GM12878 (cell line): ENCODE measurements around the gene FEN1. TPM values are rescaled to one million over a fixed set of nuclear protein-coding genes. Genes with fewer than 3 reads are reported as not detected.

Source experiments
- ATAC-seq: fragments of 200-7000 bp; cut with Tn5 transposase; 3 replicates; pipeline ENCODE4 v1.9.1; 2020; ENCODE audit warnings: mild to moderate bottlenecking, moderate library complexity
- BruUV-seq: library from RNA; stranded (reverse); fragments of 400-500 nt; replicated peaks from 2 replicates; lab custom pipeline; 2021; lab: Mats Ljungman, UMichigan
- CTCF ChIA-PET: fragments of 300-600 bp; sonication (Branson Sonifier 250); formaldehyde crosslinking; extraction: SDS; loops from one replicate; lab custom pipeline; 2021; ENCODE audit warnings: inconsistent platforms; lab: Yijun Ruan, JAX
- POLR2A ChIA-PET: fragments of 350-600 bp; formaldehyde crosslinking; extraction: SDS; loops from one replicate; lab custom pipeline; 2021; ENCODE audit warnings: inconsistent platforms; lab: Charles Lee
- RAD21 ChIA-PET: fragments of 300-600 bp; sonication (Branson Sonifier 250); formaldehyde crosslinking; loops from one replicate; lab custom pipeline; 2023; ENCODE audit warnings: antibody characterized with exemption; ENCODE audit not compliant: unreplicated experiment; lab: Charles Lee
- SMC1A ChIA-PET: fragments of 300-600 bp; sonication (Branson Sonifier 250); formaldehyde crosslinking; loops from one replicate; lab custom pipeline; 2023; ENCODE audit not compliant: unreplicated experiment, uncharacterized antibody; lab: Charles Lee
- DNase-seq: peaks from one replicate; pipeline ENCODE4 v3.0.0-alpha.2; 2011; ENCODE audit warnings: low read depth, low spot score
- FAIRE-seq: peaks from 3 replicates; lab custom pipeline; 2011; peaks lifted over from hg19 to GRCh38; lab: Jason Lieb, UNC
- H2AFZ ChIP-seq: 2 replicates; pipeline ENCODE4 v1.6.0; 2011; ENCODE audit warnings: low read depth, low read length, control low read depth; ENCODE audit not compliant: control insufficient read depth
- H3K27ac ChIP-seq: 2 replicates; pipeline ENCODE4 v1.5.1; 2011; ENCODE audit warnings: control low read depth; ENCODE audit not compliant: control insufficient read depth, insufficient read depth
- H3K27me3 ChIP-seq, 2 experiments: replicated peaks in 1 of 2; 2 replicates each; pipeline versions ENCODE4 v1.6.0 to v1.6.1; 2011; ENCODE audit warnings: low read length in 1 of 2; ENCODE audit not compliant: control insufficient read depth in 2 of 2, insufficient read depth in 2 of 2
- H3K36me3 ChIP-seq, 2 experiments: 2 replicates each; pipeline ENCODE4 v1.5.1; 2011; ENCODE audit warnings: low read length in 1 of 2; ENCODE audit not compliant: control insufficient read depth in 2 of 2, insufficient read depth in 2 of 2
- H3K4me1 ChIP-seq: 2 replicates; pipeline ENCODE4 v1.6.1; 2011; ENCODE audit warnings: mild to moderate bottlenecking, low read length, moderate library complexity, mixed read lengths; ENCODE audit not compliant: control insufficient read depth, insufficient read depth
- H3K4me2 ChIP-seq: 2 replicates; pipeline ENCODE4 v1.6.0; 2011; ENCODE audit warnings: control low read depth; ENCODE audit not compliant: control insufficient read depth, insufficient read depth
- H3K4me3 ChIP-seq: fragments of 200-600 bp; sonication (generic); 2 replicates; pipeline ENCODE4 v1.5.1; 2016
- H3K79me2 ChIP-seq: 2 replicates; pipeline ENCODE4 v1.6.0; 2011; ENCODE audit warnings: low read length; ENCODE audit not compliant: control insufficient read depth, insufficient read depth
- H3K9ac ChIP-seq: 2 replicates; pipeline ENCODE4 v1.8.0; 2011; ENCODE audit warnings: low read length, control low read depth, mixed read lengths; ENCODE audit not compliant: control insufficient read depth, insufficient read depth
- H3K9me3 ChIP-seq: replicated peaks from 3 replicates; pipeline ENCODE4 v1.5.1; 2011; ENCODE audit warnings: mild to moderate bottlenecking, low read length; ENCODE audit not compliant: control insufficient read depth, insufficient read depth
- H4K20me1 ChIP-seq: 2 replicates; pipeline ENCODE4 v1.6.0; 2011; ENCODE audit not compliant: control insufficient read depth, insufficient read depth
- BCL11A ChIP-seq: IDR thresholded peaks from 2 replicates; pipeline ENCODE4 v1.6.1; 2011; ENCODE audit warnings: low read depth, low read length
- CHD4 ChIP-seq: fragments of 200-600 bp; sonication (generic); IDR thresholded peaks from 2 replicates; pipeline ENCODE4 v1.6.1; 2016; ENCODE audit warnings: mild to moderate bottlenecking
- FOXK2 ChIP-seq: fragments of 450-650 bp; IDR thresholded peaks from 2 replicates; pipeline ENCODE4 v1.6.1; 2017; ENCODE audit warnings: mild to moderate bottlenecking, moderate library complexity
- FOXM1 ChIP-seq: IDR thresholded peaks from 2 replicates; pipeline ENCODE4 v1.6.1; 2012; ENCODE audit warnings: low read depth, mild to moderate bottlenecking, inconsistent platforms, low read length, moderate library complexity
- IRF5 ChIP-seq: fragments of 450-650 bp; IDR thresholded peaks from 2 replicates; pipeline ENCODE4 v1.6.1; 2017; ENCODE audit warnings: borderline replicate concordance
- JUND ChIP-seq: IDR thresholded peaks from 2 replicates; pipeline ENCODE4 v1.6.1; 2012; ENCODE audit warnings: low read depth, mild to moderate bottlenecking, low read length, improper control_type of control experiment, moderate library complexity
- KLF5 ChIP-seq: fragments of 450-650 bp; IDR thresholded peaks from 2 replicates; pipeline ENCODE4 v1.6.1; 2014; ENCODE audit warnings: mild to moderate bottlenecking; ENCODE audit not compliant: partially characterized antibody
- MEF2A ChIP-seq: IDR thresholded peaks from 2 replicates; pipeline ENCODE4 v1.6.1; 2011; ENCODE audit warnings: low read depth, mild to moderate bottlenecking, low read length, moderate library complexity; ENCODE audit not compliant: insufficient read depth
- NBN ChIP-seq: fragments of 450-650 bp; IDR thresholded peaks from 2 replicates; pipeline ENCODE4 v1.6.1; 2016
- PAX5 ChIP-seq: IDR thresholded peaks from 2 replicates; pipeline ENCODE4 v1.6.1; 2011; ENCODE audit warnings: low read depth, low read length, borderline replicate concordance
- SIN3A ChIP-seq: IDR thresholded peaks from 2 replicates; pipeline ENCODE4 v1.6.1; 2012; ENCODE audit warnings: low read depth, low read length, improper control_type of control experiment
- SMARCA5 ChIP-seq: fragments of 450-650 bp; IDR thresholded peaks from 2 replicates; pipeline ENCODE4 v1.6.1; 2017; ENCODE audit warnings: mild to moderate bottlenecking
- SP1 ChIP-seq: IDR thresholded peaks from one replicate; pipeline ENCODE4 v1.6.1; 2011; ENCODE audit warnings: low read depth, low read length
- SPI1 ChIP-seq: IDR thresholded peaks from 2 replicates; pipeline ENCODE4 v1.6.1; 2011; ENCODE audit warnings: low read depth, mild to moderate bottlenecking, low read length, moderate library complexity, borderline replicate concordance; ENCODE audit not compliant: insufficient read depth
- STAT1 ChIP-seq: fragments of 450-650 bp; conservative IDR thresholded peaks from 2 replicates; pipeline ENCODE4 v1.6.1; 2014; ENCODE audit warnings: antibody characterized with exemption, mild to moderate bottlenecking
- SUZ12 ChIP-seq: fragments of 200-600 bp; sonication (generic); IDR thresholded peaks from one replicate; pipeline ENCODE4 v1.6.1; 2018; ENCODE audit warnings: antibody characterized with exemption, mild to moderate bottlenecking; ENCODE audit not compliant: unreplicated experiment
- ZNF274 ChIP-seq: IDR thresholded peaks from one replicate; pipeline ENCODE4 v1.8.0; 2011; ENCODE audit not compliant: insufficient read length, insufficient read depth
- WGBS: methylation state at CpG from one replicate; pipeline ENCODE4 v1.1.6; 2016; ENCODE audit warnings: low lambda C conversion rate; ENCODE audit not compliant: insufficient replicate concordance, insufficient coverage; ENCODE audit errors: missing lambda C conversion rate; 5-methylcytosine and 5-hydroxymethylcytosine counted together
- in situ Hi-C: fragments of 300-500 bp; cut with MboI; formaldehyde crosslinking; loops from 9 replicates; pipeline ENCODE4 v1.14.3; 2018; ENCODE audit warnings: mixed read lengths
- intact Hi-C: fragments of 100-400 bp; cut with micrococcal nuclease; formaldehyde crosslinking; loops from one replicate; pipeline ENCODE4 v1.14.2; 2022; ENCODE audit not compliant: unreplicated experiment
- polyA plus RNA-seq, 11 experiments: library from polyadenylated mRNA; depleted of rRNA in 4 of 11; unstranded in 6 of 11; stranded (reverse) in 5 of 11; fragments of >200 nt; fragmentation: Nextera tagmentation in 4 of 11; fragmentation: Illumina TruSeq in 1 of 11; extraction: Ambion mirVana in 4 of 11; extraction: Trizol in 1 of 11; gene quantifications; 1 replicate in 1 of 11; 2 replicates in 10 of 11; pipeline versions ENCODE4 v1.2.1 to v1.2.3, GENCODE V29; 2011 to 2016; ENCODE audit warnings: inconsistent platforms in 2 of 11, missing spikeins in 2 of 11, low read depth in 1 of 11
- total RNA-seq, 4 experiments: library from RNA; depleted of rRNA in 3 of 4; stranded (reverse); fragments of >200 nt in 3 of 4; fragmentation: Illumina TruSeq in 1 of 4; extraction: Trizol in 1 of 4; gene quantifications; 2 replicates each; pipeline versions ENCODE4 v1.2.1 to v1.2.3, GENCODE V29; 2013 to 2021
- TF ChIP-seq, protein P1 (sequence below): IDR thresholded peaks from 2 replicates; pipeline ENCODE4 v1.6.1; 2011; ENCODE audit warnings: borderline replicate concordance, low read depth, mild to moderate bottlenecking, moderate library complexity, mixed read lengths, low read length; ENCODE audit not compliant: insufficient read depth; ENCODE audit errors: extremely low read length
- TF ChIP-seq, protein P2 (sequence below): IDR thresholded peaks from 2 replicates; pipeline ENCODE4 v1.6.1; 2011; ENCODE audit warnings: borderline replicate concordance, low read depth, mild to moderate bottlenecking, moderate library complexity, low read length; ENCODE audit not compliant: insufficient read depth, poor library complexity, severe bottlenecking

FEN1 gene
- total and polyA plus RNA-seq, 10 of the 15 experiments (the other 5 are each of a cell fraction or from before 2014, with no cell fraction given) = 54.8 to 282 (median 125) TPM

DNA sequence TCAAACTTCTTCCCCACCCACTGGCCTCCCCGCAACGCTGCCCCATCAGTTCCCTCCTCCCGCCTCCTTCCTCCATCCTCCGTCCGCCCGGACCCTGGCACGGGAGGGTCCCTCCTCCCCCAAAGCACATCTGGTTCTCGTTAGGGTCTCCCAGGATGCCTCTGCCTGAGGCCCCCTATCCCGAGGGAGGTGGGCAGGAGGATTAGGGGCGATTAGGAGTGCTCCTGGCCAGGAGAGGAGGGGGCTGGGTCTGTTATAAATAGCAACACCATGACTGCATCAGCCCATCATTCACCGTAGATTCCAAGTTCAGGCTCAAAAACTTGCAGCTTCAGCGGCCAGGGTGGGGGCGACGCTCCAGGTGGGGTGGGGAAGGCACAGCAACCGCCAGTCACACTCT, 29.9 kb upstream of the FEN1 start (continued):
- TF ChIP-seq IRF5 = no peak
- no peak for TF ChIP-seq PAX5
- TF ChIP-seq MEF2A = no peak
- no peak for TF ChIP-seq FOXK2

DNA sequence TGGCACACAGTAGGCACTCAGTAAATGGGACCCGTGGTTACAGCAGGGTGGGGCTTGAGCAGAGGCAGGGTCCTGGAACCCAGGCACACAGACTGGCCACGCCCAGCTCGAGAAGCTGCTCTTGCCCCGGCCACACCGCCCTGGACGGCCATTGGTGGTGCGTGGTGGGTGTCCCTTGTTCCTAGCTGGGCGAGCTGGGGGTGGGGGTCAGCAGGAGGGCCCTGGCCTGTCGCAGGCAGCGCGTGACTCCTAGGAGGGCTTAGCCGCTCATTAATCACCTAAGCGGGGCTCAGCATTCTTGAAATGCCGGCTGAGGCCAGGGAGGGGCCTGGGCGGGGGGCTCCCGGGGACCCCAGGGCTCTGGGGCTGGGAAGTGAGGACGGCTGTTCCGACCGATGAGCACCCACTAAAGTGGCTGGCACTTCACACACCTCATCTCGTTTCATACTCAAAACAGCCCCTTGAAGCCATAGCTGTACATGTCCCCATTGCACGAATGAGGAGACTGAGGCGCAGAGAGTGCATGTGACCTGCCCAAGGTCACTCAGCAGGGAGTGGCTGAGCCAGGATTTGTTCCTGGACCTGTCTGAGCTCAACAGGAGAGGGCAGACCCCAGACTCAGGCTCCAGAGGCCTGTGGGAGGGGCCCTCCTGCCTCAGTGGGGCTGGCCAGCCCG, 28.6 kb upstream of the FEN1 start:
- H3K4me2 ChIP-seq = no peak overlapping the region
- no peak overlapping the region for H3K9ac ChIP-seq
- RAD21 ChIA-PET = no interaction called here
- H4K20me1 ChIP-seq = no peaks in the 10 kb centered on the region
- FAIRE-seq = no peak
- POLR2A ChIA-PET = no interaction called here
- H3K36me3 ChIP-seq = no peaks in the 10 kb centered on the region
- no peak overlapping the region for H2AFZ ChIP-seq
- BruUV-seq = no TSS peak
- H3K9me3 ChIP-seq = no peaks in the 10 kb centered on the region
- intact Hi-C loops = no loop called here
- SMC1A ChIA-PET = no interaction called here
- CTCF ChIA-PET = interaction anchor here (0.9 to 2.0 kb wide), 3 partner anchors 11 to 204 kb away, joined by 3 to 5 read pairs (median 4); no protein-coding TSS in a partner anchor
- H3K4me1 ChIP-seq = no peaks in the 10 kb centered on the region
- TF ChIP-seq SUZ12 = no peak
- TF ChIP-seq BCL11A = no peak
- TF ChIP-seq, protein P1, sequence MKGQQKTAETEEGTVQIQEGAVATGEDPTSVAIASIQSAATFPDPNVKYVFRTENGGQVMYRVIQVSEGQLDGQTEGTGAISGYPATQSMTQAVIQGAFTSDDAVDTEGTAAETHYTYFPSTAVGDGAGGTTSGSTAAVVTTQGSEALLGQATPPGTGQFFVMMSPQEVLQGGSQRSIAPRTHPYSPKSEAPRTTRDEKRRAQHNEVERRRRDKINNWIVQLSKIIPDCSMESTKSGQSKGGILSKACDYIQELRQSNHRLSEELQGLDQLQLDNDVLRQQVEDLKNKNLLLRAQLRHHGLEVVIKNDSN = no peak
- TF ChIP-seq SP1 = no peak
- no peak for TF ChIP-seq NBN
- TF ChIP-seq JUND = no peak
- TF ChIP-seq STAT1 = no peak
- no peak for TF ChIP-seq KLF5
- TF ChIP-seq, protein P2, sequence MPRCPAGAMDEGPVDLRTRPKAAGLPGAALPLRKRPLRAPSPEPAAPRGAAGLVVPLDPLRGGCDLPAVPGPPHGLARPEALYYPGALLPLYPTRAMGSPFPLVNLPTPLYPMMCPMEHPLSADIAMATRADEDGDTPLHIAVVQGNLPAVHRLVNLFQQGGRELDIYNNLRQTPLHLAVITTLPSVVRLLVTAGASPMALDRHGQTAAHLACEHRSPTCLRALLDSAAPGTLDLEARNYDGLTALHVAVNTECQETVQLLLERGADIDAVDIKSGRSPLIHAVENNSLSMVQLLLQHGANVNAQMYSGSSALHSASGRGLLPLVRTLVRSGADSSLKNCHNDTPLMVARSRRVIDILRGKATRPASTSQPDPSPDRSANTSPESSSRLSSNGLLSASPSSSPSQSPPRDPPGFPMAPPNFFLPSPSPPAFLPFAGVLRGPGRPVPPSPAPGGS = no peak
- TF ChIP-seq SMARCA5 = no peak
- TF ChIP-seq SIN3A = no peak
- TF ChIP-seq SPI1 = no peak
- no peak for TF ChIP-seq CHD4
- TF ChIP-seq FOXM1 = no peak
- no peak for TF ChIP-seq ZNF274
- H3K27me3 ChIP-seq = no peaks in the 10 kb centered on the region
- H3K4me3 ChIP-seq = no peak overlapping the region
- no peak overlapping the region for H3K27ac ChIP-seq
- no peaks in the 10 kb centered on the region for H3K79me2 ChIP-seq
- ATAC-seq = no peak
- in situ Hi-C loops = no loop called here
- 69% methylated on average over 22 of the region's 23 CpGs for WGBS
- DNase-seq = no peak
